Effector memory CD8-positive, alpha-beta T cell (primary cell): Measurements from ENCODE around the gene RGL1.

Experiments
- ATAC-seq: fragments of 150-1000 bp; cut with Tn5 transposase; replicated peaks from 2 replicates; pipeline ENCODE4 v1.10.0; 2021; ENCODE audit warnings: mild to moderate bottlenecking, moderate library complexity
- DNase-seq, 3 experiments: peaks; one replicate each; pipeline ENCODE4 v3.0.0; 2021
- H3K27ac Mint-ChIP-seq, 2 donors: one replicate each; pipeline ENCODE4 v1.8.0; 2022; ENCODE audit warnings: mild to moderate bottlenecking in 2 of 2, mixed read lengths in 2 of 2, moderate library complexity in 2 of 2
- H3K27me3 Mint-ChIP-seq, 2 donors: one replicate each; pipeline ENCODE4 v1.8.0; 2022; ENCODE audit warnings: mixed read lengths in 2 of 2
- H3K36me3 Mint-ChIP-seq: one replicate; pipeline ENCODE4 v1.8.0; 2022; ENCODE audit warnings: mild to moderate bottlenecking, moderate library complexity, mixed read lengths; ENCODE audit not compliant: insufficient read depth
- H3K4me1 Mint-ChIP-seq, 2 donors: one replicate each; pipeline ENCODE4 v1.8.0; 2022; ENCODE audit warnings: low read depth in 2 of 2, mixed read lengths in 2 of 2
- H3K4me3 Mint-ChIP-seq, 2 donors: one replicate each; pipeline ENCODE4 v1.8.0; 2022; ENCODE audit warnings: mild to moderate bottlenecking in 2 of 2, mixed read lengths in 2 of 2, moderate library complexity in 2 of 2
- H3K9me3 Mint-ChIP-seq, 2 donors: one replicate each; pipeline ENCODE4 v1.8.0; 2022; ENCODE audit warnings: mixed read lengths in 2 of 2

The RGL1 gene

GRCh38 chr1:183801649-183802048 is 3.3 kb upstream of the RGL1 start:
- Mint-ChIP-seq H3K9me3 (peaks cover 5 to 7% of the 10 kb centered on the region in 2 donors), H3K27ac (no peak overlapping the region), H3K4me3 (no peak overlapping the region), H3K4me1 (peaks cover 5 to 7% of the 10 kb centered on the region in 2 donors), H3K36me3 (no peaks in the 10 kb centered on the region), H3K27me3 (peaks cover 17 to 50% of the 10 kb centered on the region in 2 donors)
- DNase-seq (no peak), ATAC-seq (no peak)

GRCh38 chr1:183804387-183804786 is 533 bp upstream of the RGL1 start:
- H3K36me3 Mint-ChIP-seq, result no peaks in the 10 kb centered on the region
- peaks cover 5 to 7% of the 10 kb centered on the region in 2 donors for H3K4me1 Mint-ChIP-seq
- no peak for ATAC-seq
- H3K9me3 Mint-ChIP-seq, result peaks cover 5 to 7% of the 10 kb centered on the region in 2 donors
- no peak for DNase-seq
- H3K4me3 Mint-ChIP-seq, result peak overlapping the region; percentile 41 to 87
- H3K27me3 Mint-ChIP-seq, result peaks cover 40 to 68% of the 10 kb centered on the region in 2 donors
- no peak overlapping the region for H3K27ac Mint-ChIP-seq

GRCh38 chr1:183806125-183806524 is 1.2 kb downstream of the RGL1 start:
- ATAC-seq (no peak), DNase-seq (no peak)
- H3K27ac Mint-ChIP-seq, result no peak overlapping the region
- peaks cover 5 to 7% of the 10 kb centered on the region in 2 donors for H3K4me1 Mint-ChIP-seq
- no peaks in the 10 kb centered on the region for H3K36me3 Mint-ChIP-seq
- H3K27me3 Mint-ChIP-seq, result peaks cover 40 to 68% of the 10 kb centered on the region in 2 donors
- peaks cover 0 to 5% of the 10 kb centered on the region in 2 donors for H3K9me3 Mint-ChIP-seq
- no peak overlapping the region for H3K4me3 Mint-ChIP-seq

- ATAC-seq (no peak), DNase-seq (no peak)
- Mint-ChIP-seq H3K27ac (no peak overlapping the region), H3K9me3 (peaks cover 0 to 3% of the 10 kb centered on the region in 2 donors), H3K4me3 (no peak overlapping the region), H3K36me3 (no peaks in the 10 kb centered on the region), H3K27me3 (peaks cover 40 to 62% of the 10 kb centered on the region in 2 donors), H3K4me1 (peaks cover 5 to 7% of the 10 kb centered on the region in 2 donors)
Observed at GRCh38 chr1:183806675-183807074, 1.8 kb downstream of the RGL1 start.

- no peak for DNase-seq
Observed at GRCh38 chr1:183807549-183808168, 2.7 kb downstream of the RGL1 start.

GRCh38 chr1:183808296-183809027 is 3.5 kb downstream of the RGL1 start:
- no peaks in the 10 kb centered on the region for H3K36me3 Mint-ChIP-seq
- no peaks in the 10 kb centered on the region for H3K9me3 Mint-ChIP-seq
- H3K4me1 Mint-ChIP-seq, result peaks cover 5 to 7% of the 10 kb centered on the region in 2 donors
- H3K4me3 Mint-ChIP-seq, result no peak overlapping the region
- H3K27ac Mint-ChIP-seq, result no peak overlapping the region
- no peak for ATAC-seq
- peaks cover 45 to 50% of the 10 kb centered on the region in 2 donors for H3K27me3 Mint-ChIP-seq
- DNase-seq, result no peak

More at GRCh38 chr1:183807549-183808168, 2.7 kb downstream of the RGL1 start:
- peaks cover 5 to 7% of the 10 kb centered on the region in 2 donors for H3K4me1 Mint-ChIP-seq
- no peaks in the 10 kb centered on the region for H3K9me3 Mint-ChIP-seq
- no peak overlapping the region for H3K4me3 Mint-ChIP-seq
- ATAC-seq, result no peak
- H3K36me3 Mint-ChIP-seq, result no peaks in the 10 kb centered on the region
- no peak overlapping the region for H3K27ac Mint-ChIP-seq
- peaks cover 45 to 56% of the 10 kb centered on the region in 2 donors for H3K27me3 Mint-ChIP-seq

- no peak overlapping the region for H3K4me3 Mint-ChIP-seq
- peaks cover 4 to 7% of the 10 kb centered on the region in 2 donors for H3K4me1 Mint-ChIP-seq
- no peak for ATAC-seq
- DNase-seq, result no peak
- H3K36me3 Mint-ChIP-seq, result no peaks in the 10 kb centered on the region
- no peaks in the 10 kb centered on the region for H3K9me3 Mint-ChIP-seq
- peaks cover 33 to 35% of the 10 kb centered on the region in 2 donors for H3K27me3 Mint-ChIP-seq
- H3K27ac Mint-ChIP-seq, result peak overlapping the region in 1 of 2 donors; percentile 9
Observed at GRCh38 chr1:183810121-183810520, 5.2 kb downstream of the RGL1 start.

GRCh38 chr1:183810756-183811544 is 6.0 kb downstream of the RGL1 start:
- H3K9me3 Mint-ChIP-seq, result no peaks in the 10 kb centered on the region
- no peak overlapping the region for H3K4me3 Mint-ChIP-seq
- H3K4me1 Mint-ChIP-seq, result peaks cover 0 to 3% of the 10 kb centered on the region in 2 donors
- no peak overlapping the region for H3K27ac Mint-ChIP-seq
- DNase-seq (no peak), ATAC-seq (no peak)
- no peaks in the 10 kb centered on the region for H3K36me3 Mint-ChIP-seq
- peaks cover 25 to 35% of the 10 kb centered on the region in 2 donors for H3K27me3 Mint-ChIP-seq

- ATAC-seq (no peak), DNase-seq (no peak)
- no peak overlapping the region for H3K4me3 Mint-ChIP-seq
- H3K4me1 Mint-ChIP-seq, result no peaks in the 10 kb centered on the region
- H3K27ac Mint-ChIP-seq, result no peak overlapping the region
- H3K27me3 Mint-ChIP-seq, result peaks cover 13 to 23% of the 10 kb centered on the region in 2 donors
- H3K9me3 Mint-ChIP-seq, result no peaks in the 10 kb centered on the region
- no peaks in the 10 kb centered on the region for H3K36me3 Mint-ChIP-seq
Observed at GRCh38 chr1:183812128-183812527, 7.2 kb downstream of the RGL1 start.

- Mint-ChIP-seq H3K36me3 (no peaks in the 10 kb centered on the region), H3K4me1 (no peaks in the 10 kb centered on the region), H3K27ac (no peak overlapping the region), H3K9me3 (no peaks in the 10 kb centered on the region), H3K27me3 (peaks cover 10 to 18% of the 10 kb centered on the region in 2 donors), H3K4me3 (no peak overlapping the region)
- DNase-seq (no peak), ATAC-seq (no peak)
Observed at GRCh38 chr1:183812686-183813569, 8.0 kb downstream of the RGL1 start.

GRCh38 chr1:183814121-183814681 is 9.3 kb downstream of the RGL1 start:
- Mint-ChIP-seq H3K27me3 (peaks cover 0 to 5% of the 10 kb centered on the region in 2 donors), H3K4me1 (no peaks in the 10 kb centered on the region), H3K4me3 (no peak overlapping the region), H3K27ac (no peak overlapping the region), H3K9me3 (no peaks in the 10 kb centered on the region), H3K36me3 (no peaks in the 10 kb centered on the region)
- DNase-seq (no peak), ATAC-seq (no peak)

- no peak for ATAC-seq
- DNase-seq, result no peak
- Mint-ChIP-seq H3K9me3 (no peaks in the 10 kb centered on the region), H3K4me1 (no peaks in the 10 kb centered on the region), H3K4me3 (no peak overlapping the region), H3K27me3 (peaks cover 0 to 5% of the 10 kb centered on the region in 2 donors), H3K36me3 (no peaks in the 10 kb centered on the region), H3K27ac (no peak overlapping the region)
Observed at GRCh38 chr1:183816110-183816509, 11.2 kb downstream of the RGL1 start.
